GM12874 (cell line): ENCODE data around the gene C2CD5.

Source experiments
- TF ChIP-seq, protein P1 (sequence below): IDR thresholded peaks from 2 replicates; pipeline ENCODE4 v1.5.1; 2011; ENCODE audit warnings: low read depth, mild to moderate bottlenecking, control low read depth, low read length, moderate library complexity; ENCODE audit not compliant: insufficient read depth

Gene C2CD5

DNA sequence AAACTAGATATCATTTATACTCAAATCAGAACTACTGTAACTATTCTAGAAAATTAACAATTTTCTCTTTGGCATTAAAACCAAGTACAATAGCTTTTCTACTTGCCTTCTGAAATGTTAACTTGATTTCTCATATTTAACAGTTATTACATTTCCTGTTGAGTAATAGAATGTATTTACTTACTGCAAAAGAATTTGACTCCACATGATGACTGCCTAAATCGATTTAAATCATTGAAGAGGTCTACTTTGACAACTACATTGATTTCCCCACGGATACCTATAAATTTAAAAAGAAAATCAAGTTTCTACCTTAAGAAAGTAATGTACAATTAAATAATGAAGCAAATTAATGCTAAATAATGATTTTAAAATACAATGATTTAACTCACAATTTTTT lies 18.9 kb downstream of the C2CD5 start:
- TF ChIP-seq, protein P1, sequence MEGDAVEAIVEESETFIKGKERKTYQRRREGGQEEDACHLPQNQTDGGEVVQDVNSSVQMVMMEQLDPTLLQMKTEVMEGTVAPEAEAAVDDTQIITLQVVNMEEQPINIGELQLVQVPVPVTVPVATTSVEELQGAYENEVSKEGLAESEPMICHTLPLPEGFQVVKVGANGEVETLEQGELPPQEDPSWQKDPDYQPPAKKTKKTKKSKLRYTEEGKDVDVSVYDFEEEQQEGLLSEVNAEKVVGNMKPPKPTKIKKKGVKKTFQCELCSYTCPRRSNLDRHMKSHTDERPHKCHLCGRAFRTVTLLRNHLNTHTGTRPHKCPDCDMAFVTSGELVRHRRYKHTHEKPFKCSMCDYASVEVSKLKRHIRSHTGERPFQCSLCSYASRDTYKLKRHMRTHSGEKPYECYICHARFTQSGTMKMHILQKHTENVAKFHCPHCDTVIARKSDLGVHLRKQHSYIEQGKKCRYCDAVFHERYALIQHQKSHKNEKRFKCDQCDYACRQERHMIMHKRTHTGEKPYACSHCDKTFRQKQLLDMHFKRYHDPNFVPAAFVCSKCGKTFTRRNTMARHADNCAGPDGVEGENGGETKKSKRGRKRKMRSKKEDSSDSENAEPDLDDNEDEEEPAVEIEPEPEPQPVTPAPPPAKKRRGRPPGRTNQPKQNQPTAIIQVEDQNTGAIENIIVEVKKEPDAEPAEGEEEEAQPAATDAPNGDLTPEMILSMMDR, result no peak

DNA sequence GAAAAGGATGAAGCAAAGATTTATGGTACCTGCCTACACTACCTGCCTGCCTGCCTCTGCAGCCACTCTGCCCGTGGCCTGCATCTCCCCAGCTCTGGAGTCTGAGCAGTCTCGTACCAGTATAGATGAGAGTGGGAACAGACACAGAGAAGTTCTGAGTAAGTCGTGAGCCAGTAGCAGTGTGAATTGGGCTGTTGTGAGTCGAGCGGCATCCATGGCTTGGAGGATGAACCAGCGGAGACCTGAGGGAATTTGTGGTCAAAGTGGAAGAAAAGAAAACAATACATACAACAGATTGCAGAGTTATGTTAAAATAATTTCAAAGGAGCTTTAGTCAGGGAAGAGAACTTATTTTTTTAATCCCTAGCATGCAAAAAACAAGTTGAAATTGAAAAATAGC lies 25.3 kb downstream of the C2CD5 start:
- TF ChIP-seq, protein P1, result no peak

DNA sequence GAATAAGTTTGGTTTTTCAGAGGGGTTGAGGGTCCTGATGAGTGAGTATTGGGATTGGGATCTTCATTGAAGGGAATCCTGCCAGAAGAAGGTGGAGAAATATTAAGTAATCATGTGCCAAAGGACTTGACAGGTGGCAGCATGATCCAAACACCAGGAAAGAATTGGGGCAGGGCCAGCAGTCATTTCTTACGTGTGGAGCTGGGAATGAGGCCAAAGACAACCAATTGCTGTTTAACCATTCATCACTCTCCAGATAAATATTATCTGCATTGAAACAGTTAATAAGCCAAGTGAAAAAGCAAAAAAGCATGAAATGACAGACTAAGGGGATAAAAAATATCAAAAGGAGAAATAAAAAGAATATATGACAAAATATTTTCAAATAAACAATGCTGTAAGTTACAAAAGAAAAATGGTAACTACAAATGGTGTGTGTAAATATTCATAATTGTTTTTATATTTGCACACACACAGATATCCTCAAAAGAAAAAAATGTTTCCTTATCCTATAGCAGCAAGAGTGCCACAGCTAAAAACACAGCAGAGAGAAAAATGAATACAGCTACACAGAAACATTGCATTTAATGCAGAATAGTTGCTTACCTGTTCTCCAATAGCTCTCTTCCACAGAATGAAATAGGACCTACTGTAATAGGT lies 26.2 kb downstream of the C2CD5 start:
- TF ChIP-seq, protein P1, result no peak

DNA sequence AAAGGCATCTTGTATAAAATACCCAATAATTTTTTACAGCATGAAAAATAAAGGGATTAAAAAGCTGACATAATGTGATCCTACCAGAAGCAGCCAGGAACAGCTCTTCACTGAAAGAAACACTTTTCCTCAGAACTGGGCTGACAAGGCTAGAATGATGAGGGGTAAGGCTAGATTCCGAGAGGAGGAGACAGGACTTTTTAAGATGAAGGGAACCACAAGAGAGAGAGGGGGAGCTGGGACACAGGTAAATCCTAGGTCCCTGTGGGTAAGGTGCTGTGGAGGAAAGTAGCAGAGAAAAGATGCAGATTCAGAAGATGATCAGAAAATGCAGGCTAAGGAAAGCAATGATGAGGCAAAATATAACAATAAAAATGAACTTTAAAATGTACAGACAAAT lies 29.5 kb downstream of the C2CD5 start:
- TF ChIP-seq, protein P1, result no peak

DNA sequence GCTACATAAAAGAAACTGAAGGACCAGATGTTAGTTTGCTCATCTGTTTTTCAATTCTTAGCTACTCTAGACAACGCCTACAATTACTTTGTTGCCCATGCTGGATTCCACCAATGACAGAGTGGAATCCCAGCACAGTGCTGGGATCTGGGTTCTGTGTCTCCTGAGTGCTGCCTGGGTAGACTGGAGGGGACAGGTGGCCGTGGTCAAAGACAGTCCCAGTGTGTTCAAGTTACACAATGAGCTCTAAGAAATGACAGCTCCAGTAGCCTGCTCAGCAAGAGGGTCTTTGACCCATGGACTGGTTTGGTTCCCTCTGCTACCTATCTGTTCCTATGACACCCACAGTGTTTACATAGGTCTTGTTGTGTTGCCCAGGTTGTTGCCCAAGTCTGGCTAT lies 38.5 kb downstream of the C2CD5 start:
- TF ChIP-seq, protein P1, result no peak

DNA sequence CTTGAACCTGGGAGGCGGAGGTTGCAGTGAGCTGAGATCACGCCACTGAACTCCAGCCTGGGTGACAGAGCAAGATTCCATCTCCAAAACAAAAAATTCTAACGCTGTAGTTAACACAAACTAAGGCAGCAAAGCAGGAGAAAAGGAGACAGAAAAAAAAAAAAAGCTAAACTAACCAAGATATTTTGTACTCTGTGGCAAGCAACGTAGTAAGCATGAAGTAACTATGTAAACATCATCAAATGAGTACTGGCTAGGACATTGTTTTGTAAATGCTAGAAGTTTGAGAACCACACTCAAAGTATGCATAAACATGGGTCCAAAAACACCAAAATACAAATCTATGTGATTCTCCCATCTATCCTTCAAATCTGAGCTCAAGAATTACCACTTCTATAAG lies 44.2 kb downstream of the C2CD5 start:
- TF ChIP-seq, protein P1, result no peak

DNA sequence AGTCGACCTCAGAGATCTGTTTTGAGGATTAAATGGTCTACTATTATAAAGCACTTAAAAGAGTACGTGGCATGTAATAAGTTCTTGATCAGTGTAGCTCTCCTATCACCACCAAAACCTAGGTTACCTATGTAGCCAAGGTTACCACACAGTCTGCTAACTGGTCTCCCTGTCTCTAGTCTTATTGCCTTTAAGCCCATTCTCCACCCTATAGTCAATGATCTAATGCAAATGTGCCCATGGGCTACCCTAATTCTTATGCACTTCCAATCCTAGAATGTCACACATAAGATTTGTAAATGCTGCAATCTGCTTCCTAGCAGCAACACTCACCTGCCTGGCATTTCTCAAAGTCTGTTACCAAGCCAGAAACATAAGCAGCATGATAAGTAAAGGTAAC lies 44.9 kb downstream of the C2CD5 start:
- TF ChIP-seq, protein P1, result no peak
